Dedifferentiated amniotic fluid mesenchymal stem cell (primary cell): Measurements from ENCODE around the gene ISM1.
"Not testable (repeated sequence)": the region's sequence is repeated elsewhere in the genome, so short reads cannot be mapped to it uniquely, and the experiment has no call there.

ENCODE experiments used
- DNase-seq: peaks from one replicate; pipeline ENCODE4 v3.0.0-alpha.2; 2016; ENCODE audit errors: extremely low spot score

ISM1 gene

GRCh38 chr20:13221673-13222318 is 722 bp downstream of the ISM1 start:
- peak; percentile 44 for DNase-seq

- no peak for DNase-seq
Observed at GRCh38 chr20:13222319-13222716, 1.2 kb downstream of the ISM1 start.

DNA sequence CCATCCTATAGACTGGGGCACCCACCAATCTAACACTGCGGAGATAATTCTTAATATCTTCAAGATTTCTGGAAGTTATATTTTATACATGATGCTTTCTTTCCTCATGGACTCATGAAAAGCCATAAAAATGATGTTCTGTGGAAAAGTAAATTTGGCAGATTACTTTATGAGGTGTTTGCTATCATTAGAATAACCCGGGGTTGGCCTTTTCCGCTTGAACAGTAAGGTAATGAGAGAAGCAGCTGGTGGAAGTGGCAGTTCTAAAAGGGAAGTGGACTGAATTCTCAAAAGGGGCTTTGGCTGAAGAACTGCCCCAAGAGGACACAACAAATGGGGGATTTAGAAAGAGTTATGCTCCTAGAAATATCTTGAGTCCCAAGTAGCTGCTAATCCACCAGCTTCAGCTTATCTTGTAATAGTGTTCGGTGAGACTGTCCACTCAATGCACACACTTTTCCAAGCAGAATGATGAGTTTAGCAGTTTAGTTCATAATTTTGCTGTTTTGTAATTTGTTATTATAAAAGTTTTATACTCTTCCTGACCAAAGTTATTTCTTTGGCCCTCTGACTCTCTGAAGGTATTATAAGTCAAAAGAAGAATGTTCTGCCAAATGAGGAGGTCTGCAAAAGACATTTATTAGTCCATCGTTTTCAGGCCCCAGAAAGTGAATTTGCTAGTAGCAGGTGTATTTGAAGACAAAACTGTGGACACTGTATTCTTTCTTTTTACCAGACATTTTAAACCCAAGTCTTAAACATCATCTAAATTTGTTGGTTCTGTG is 2.9 kb downstream of the ISM1 start:
- DNase-seq = no peak

DNA sequence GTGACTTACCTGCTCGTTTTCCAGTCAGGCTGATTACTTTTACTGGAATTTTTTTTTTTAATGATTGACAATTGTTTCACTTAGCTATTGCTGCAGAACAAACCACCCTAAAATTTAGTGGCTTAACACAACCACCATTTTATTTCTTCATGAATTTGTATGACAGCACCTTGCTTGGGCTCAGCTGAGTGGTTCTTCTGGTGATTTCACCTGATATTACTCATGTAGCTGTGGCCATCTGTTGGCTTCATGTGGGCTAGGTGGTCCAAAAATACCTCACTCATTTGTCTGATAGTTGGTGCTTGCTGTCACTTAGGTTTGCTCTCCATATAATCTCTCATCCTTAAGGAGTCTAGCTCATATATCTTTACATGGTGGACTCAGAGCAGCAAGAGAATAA is 5.3 kb downstream of the ISM1 start:
- DNase-seq = no peak

DNA sequence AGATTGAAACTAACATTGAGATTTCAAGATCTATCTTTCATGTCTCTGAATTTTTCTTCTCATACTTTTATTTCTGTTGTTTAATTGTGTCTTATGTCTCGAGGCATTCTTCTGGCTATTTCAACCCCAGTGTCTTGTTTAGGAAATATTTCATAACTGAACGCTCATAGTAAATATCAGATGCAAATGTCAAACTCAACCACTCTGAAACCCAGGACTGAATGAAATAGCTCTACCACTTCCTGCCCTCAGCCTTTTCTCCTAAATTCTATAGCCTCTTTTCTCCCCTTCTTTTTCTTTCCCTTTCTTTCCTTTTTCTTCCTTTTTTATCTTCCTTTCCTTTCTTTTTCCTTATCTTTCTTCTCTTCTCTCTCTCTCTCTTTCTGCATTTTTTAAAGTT is 7.7 kb downstream of the ISM1 start:
- no peak for DNase-seq

DNA sequence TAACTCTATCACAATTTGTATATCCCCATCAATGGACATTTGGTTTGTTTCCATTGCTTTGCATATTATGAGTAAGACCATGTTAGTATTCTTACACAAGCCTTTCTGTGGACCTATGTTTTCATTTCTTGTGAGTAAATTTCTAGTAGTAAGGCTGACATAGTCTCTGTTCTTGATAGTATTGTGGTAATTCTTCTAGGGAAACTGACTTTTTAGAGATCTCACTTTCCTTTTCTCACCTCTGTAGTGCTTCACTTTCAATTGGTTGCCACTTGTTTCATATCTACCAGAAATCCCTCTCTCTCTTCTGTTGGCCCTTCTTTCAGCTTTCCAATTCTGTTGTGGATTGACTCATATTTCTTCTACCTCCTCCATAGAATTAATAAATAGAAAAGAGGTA is 8.5 kb downstream of the ISM1 start:
- no peak for DNase-seq

- DNase-seq = peak; percentile 31
Observed at GRCh38 chr20:13231031-13231752, 10.1 kb downstream of the ISM1 start.

- DNase-seq = no peak
Observed at GRCh38 chr20:13232999-13233398, 11.9 kb downstream of the ISM1 start.

- DNase-seq = no peak
Observed at GRCh38 chr20:13234961-13235360, 13.9 kb downstream of the ISM1 start.

- DNase-seq = not testable (repeated sequence)
Observed at GRCh38 chr20:13236360-13236759, 15.3 kb downstream of the ISM1 start.

DNA sequence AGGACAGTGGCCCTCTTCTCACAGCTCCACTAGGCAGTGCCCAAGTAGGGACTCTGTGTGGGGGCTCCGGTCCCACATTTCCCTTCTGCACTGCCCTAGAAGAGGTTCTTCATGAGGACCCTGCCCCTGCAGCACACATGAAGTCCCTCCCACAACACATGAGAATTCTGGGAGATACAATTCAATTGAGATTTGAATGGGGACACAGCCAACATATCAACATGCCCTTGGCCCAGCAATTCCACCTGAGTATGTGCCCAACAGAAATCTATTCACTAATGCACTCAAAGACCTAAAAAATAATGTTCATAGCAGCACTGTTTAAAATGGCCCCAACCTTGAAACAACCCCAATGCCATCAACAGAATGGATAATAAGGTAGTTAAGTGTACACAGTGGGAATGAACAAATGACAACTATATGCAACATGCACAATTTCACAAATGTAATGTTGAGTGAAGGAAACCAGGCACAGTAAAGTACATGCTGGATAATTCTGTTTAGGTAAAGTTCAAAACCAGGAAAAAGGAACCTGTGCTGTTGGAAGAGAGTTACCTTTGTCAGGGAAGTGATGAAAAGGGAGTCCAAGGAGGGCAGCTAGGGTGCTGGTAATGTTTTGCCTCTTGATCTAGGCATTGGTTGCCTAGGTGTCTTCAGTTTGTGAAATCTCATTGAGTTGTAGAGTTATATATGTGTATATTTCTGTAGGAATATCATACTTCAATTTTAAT is 16.1 kb downstream of the ISM1 start:
- no peak for DNase-seq

DNA sequence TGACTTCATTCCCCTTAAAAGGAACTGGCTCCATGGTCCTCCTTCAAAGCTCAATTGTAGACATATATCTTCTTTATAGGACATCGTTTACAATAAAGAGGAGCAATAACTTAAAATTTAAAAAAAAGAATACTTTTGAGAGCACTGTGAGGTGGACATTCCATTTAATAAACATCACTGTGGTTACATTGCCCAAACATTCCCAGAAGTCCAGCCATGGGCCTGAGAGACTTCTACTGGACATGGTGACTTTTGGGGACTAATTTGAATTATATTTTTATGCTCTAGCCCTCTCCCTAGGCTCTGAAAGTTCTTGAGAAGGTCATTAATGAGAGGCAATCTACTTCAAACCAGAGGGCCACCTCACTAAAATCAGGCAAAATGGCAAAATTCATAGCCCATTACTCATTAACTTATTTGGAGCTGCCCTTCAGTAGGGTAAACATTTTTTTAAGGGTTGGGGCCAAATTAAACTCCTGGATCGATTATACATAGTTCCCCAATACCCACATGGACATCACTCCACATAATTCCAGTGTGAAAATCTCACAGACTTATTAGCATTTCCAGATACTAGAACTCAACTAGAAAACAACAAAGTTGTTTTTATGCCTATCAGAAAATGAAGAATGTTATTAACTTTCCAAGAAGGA is 17.1 kb downstream of the ISM1 start:
- DNase-seq = no peak

DNA sequence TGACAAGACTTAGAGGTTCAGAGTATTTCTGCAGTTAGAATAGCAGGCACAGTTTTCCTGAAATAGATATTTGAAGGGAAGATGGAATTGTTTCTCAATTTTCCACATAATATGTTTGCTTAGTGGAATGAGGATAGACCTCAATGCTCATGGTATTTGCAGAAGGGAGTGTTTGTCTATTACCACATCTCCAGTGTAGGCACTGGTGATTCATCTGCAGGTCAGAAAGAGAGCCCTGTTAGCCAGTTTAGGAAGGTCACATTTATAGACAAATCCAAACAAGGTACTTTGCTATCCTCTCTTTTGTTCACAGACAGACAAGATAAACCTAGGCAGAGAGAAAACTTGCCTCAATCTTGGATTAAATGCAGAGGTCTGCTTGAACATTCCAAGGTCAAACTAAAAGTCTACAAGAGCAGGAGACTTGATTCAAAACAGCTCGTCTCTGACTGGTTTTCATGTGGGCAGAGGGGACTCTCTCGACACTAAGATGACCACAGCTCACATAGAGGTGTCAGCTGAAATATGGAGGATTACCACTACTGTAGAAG is 22.8 kb downstream of the ISM1 start:
- DNase-seq = no peak

DNA sequence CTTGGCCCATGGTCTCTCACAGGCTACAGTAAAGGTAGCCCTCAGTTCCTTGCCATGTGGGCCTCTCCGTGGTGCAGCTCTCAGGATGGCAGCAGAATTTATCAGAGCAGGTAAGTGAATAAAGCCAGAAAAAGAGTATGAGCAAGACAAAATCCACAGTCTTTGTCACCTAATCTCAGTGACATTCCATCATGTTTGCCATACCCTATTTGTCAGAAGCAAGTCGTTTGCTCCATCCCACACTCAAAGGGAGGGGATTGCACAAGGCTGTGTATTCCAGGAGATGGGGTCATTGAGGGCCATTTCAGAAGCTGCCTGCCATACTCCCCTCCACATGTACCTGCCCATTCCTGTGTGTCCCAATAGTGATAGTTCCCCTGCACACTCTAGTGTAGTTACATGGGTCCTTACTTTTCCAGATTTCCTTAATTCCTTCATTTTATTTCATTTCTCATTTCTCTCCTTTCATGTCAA is 24.2 kb downstream of the ISM1 start:
- no peak for DNase-seq

DNA sequence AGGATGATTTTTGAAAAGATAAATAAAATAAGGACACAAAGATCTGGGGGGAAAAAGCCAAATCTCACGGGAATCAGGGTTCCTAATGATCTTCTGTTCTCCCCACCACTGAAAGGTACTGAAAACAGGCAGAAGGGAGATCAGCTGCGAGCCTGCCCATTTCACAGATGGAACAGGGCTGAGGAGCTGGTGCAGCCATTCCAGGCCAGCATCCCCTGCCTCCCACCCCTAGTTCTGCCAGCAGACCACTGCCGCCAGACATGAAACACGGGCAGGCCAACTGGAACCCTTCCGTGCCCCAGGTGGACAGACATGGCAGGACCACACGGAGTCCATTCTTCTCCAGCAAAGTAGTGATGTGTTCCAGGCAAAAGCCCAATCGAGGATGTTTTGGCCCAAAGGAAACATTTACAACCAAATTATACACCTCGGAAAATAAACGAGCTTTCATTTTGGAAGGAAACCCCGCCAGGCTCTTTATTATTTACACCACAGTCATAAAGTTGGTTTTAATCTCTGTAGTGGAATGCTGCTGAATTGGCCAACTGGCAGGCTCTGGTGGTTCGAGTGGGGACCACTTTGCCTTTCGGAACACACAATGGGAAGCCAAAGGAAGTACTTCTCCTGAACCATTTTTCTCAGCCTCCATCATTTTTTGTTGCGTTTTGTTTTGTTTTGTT is 28.2 kb downstream of the ISM1 start:
- no peak for DNase-seq

GRCh38 chr20:13249798-13250170 is 28.7 kb downstream of the ISM1 start:
- DNase-seq = no peak

GRCh38 chr20:13250251-13250650 is 29.2 kb downstream of the ISM1 start:
- no peak for DNase-seq

DNA sequence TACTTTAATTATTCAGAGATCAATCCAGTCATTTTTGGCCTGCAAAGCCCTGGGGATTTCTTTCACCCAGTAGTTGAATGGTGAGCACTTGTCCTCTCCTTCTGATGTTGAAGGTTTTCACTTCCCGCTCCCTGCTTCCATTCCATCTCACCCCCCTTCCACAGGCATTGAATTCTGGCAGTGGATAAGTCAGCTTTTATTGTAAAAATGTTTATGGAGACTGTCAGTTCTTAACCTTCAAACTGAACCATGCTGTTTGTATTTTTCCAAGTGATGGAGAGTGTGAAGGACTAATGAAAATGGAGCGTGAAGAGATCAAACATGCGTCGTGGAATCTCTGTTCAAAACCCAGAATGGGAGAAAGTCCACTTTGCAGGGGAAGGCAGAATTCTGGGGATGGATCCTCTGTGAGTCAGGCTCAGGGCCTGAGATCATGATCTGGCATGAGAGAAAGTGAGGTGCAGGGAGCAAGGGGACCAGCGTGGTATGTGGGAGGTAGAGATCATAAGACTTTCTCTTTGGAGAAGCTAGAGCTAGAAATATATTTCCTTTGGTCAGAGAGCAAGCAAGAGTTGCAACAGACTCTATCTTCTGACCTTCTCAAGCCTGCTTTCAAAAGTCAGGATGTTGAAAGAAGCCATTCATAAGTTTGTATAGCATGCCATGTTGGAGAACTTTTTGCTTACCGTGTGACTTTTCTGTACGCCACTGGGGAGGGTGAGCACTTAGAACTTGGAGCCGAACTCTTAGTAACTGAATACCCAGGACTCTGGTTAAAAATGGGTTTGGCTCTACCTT is 30.2 kb downstream of the ISM1 start:
- DNase-seq = no peak

DNA sequence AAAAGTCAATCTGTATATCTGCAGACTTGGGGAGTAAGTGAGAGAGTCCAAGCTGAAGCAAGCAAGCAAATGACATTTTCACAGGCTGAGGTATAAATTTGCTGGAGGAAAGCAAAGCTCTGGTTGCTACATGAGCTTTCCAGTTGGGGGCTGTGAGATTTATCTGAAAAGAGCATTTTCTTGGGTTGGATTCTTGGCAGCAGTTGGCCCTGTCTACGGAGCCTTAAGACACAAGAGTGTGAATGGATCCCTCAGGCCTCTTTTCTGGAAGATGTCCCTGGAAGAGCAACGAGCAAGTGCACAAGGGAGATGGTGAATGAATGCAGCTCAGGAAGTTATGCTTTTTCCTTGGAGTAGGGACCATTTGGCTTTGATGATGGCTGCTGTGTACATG is 30.8 kb downstream of the ISM1 start:
- DNase-seq = no peak

- DNase-seq = no peak
Observed at GRCh38 chr20:13255356-13255755, 34.3 kb downstream of the ISM1 start.
